OCI-LY1 (cell line): ENCODE data around the gene NUFIP1.

Experiments used
- H2AFZ ChIP-seq: fragments of 200-600 bp; sonication (generic), shearing (Covaris generic); 2 replicates; pipeline ENCODE4 v1.6.0; 2014; ENCODE audit warnings: antibody characterized with exemption, mild to moderate bottlenecking, low read length
- H3F3A ChIP-seq: fragments of 200-600 bp; sonication (generic), shearing (Covaris generic); 2 replicates; pipeline ENCODE4 v1.6.0; 2014; ENCODE audit warnings: mild to moderate bottlenecking, antibody characterized with exemption, low read length, moderate library complexity; ENCODE audit not compliant: insufficient read depth
- H3K27ac ChIP-seq: fragments of 200-600 bp; sonication (generic); 2 replicates; pipeline ENCODE4 v1.5.1; 2014; ENCODE audit warnings: low read length, mixed run types, mild to moderate bottlenecking, low read depth; ENCODE audit not compliant: poor library complexity, severe bottlenecking
- H3K27me3 ChIP-seq: fragments of 200-600 bp; sonication (generic); 2 replicates; pipeline ENCODE4 v1.6.0; 2014; ENCODE audit warnings: antibody characterized with exemption, mild to moderate bottlenecking, low read length, moderate library complexity; ENCODE audit not compliant: insufficient read depth
- H3K36me3 ChIP-seq: fragments of 200-600 bp; sonication (generic); 2 replicates; pipeline ENCODE4 v1.6.1; 2014; ENCODE audit warnings: mild to moderate bottlenecking, antibody characterized with exemption, low read length, moderate library complexity, mixed read lengths; ENCODE audit not compliant: insufficient read depth
- H3K4me1 ChIP-seq: fragments of 200-600 bp; sonication (generic); 2 replicates; pipeline ENCODE4 v1.5.1; 2014; ENCODE audit warnings: mild to moderate bottlenecking, low read length, moderate library complexity; ENCODE audit not compliant: insufficient read depth, severe bottlenecking
- H3K4me2 ChIP-seq: fragments of 200-600 bp; sonication (generic), shearing (Covaris generic); 2 replicates; pipeline ENCODE4 v1.6.1; 2014; ENCODE audit warnings: low read length
- H3K4me3 ChIP-seq: fragments of 200-600 bp; sonication (generic); 2 replicates; pipeline ENCODE4 v1.5.1; 2014; ENCODE audit warnings: low read length, low read depth, mild to moderate bottlenecking, mixed read lengths; ENCODE audit not compliant: poor library complexity, severe bottlenecking
- H3K79me2 ChIP-seq: fragments of 200-600 bp; shearing (Covaris generic); 2 replicates; pipeline ENCODE4 v1.6.1; 2016; ENCODE audit warnings: mixed run types, low read length, mixed read lengths; ENCODE audit not compliant: insufficient read depth
- H3K9ac ChIP-seq: fragments of 200-600 bp; sonication (generic), shearing (Covaris generic); 2 replicates; pipeline ENCODE4 v1.6.1; 2014; ENCODE audit warnings: mild to moderate bottlenecking, low read length, mixed read lengths
- H3K9me2 ChIP-seq: fragments of 200-600 bp; sonication (generic), shearing (Covaris generic); 2 replicates; pipeline ENCODE4 v1.6.1; 2014; ENCODE audit warnings: low read depth, mild to moderate bottlenecking, low read length, mixed read lengths
- H3K9me3 ChIP-seq: fragments of 200-600 bp; shearing (Covaris generic); 2 replicates; pipeline ENCODE4 v1.6.1; 2014; ENCODE audit warnings: low read length, mixed read lengths
- H4K20me1 ChIP-seq: fragments of 200-600 bp; sonication (generic), shearing (Covaris generic); 2 replicates; pipeline ENCODE4 v1.6.0; 2016; ENCODE audit warnings: mild to moderate bottlenecking, low read length; ENCODE audit not compliant: insufficient read depth
- CTCF ChIP-seq: fragments of 200-600 bp; sonication (generic), shearing (Covaris generic); IDR thresholded peaks from 2 replicates; pipeline ENCODE4 v1.5.1; 2017; ENCODE audit warnings: mild to moderate bottlenecking, antibody characterized with exemption, low read length, moderate library complexity, mixed read lengths
- EZH2 ChIP-seq: fragments of 200-600 bp; sonication (generic), shearing (Covaris generic); IDR thresholded peaks from 2 replicates; pipeline ENCODE4 v1.8.0; 2017; ENCODE audit warnings: borderline replicate concordance, mixed run types, mild to moderate bottlenecking, antibody characterized with exemption, low read length, moderate library complexity, mixed read lengths

The NUFIP1 gene

GRCh38 chr13:44976196-44976595 is 13.1 kb downstream of the NUFIP1 start:
- Histone ChIP-seq H3K9me3 (no peaks in the 10 kb centered on the region), H3K79me2 (no peaks in the 10 kb centered on the region), H3K9me2 (no peaks in the 10 kb centered on the region), H3K27ac (no peak overlapping the region), H2AFZ (no peak overlapping the region), H3K27me3 (no peaks in the 10 kb centered on the region), H3K4me2 (no peak overlapping the region), H3F3A (no peaks in the 10 kb centered on the region), H3K36me3 (peaks cover 84% of the 10 kb centered on the region), H3K4me1 (peaks cover 17% of the 10 kb centered on the region), H4K20me1 (no peaks in the 10 kb centered on the region), H3K4me3 (no peak overlapping the region), H3K9ac (no peak overlapping the region)
- no peak for TF ChIP-seq CTCF
- TF ChIP-seq EZH2, result no peak

GRCh38 chr13:44974056-44974793 is 15.0 kb downstream of the NUFIP1 start:
- no peaks in the 10 kb centered on the region for H3K9me3 ChIP-seq
- no peak overlapping the region for H2AFZ ChIP-seq
- H3K9me2 ChIP-seq, result no peaks in the 10 kb centered on the region
- TF ChIP-seq EZH2, result no peak
- no peak for TF ChIP-seq CTCF
- peaks cover 74% of the 10 kb centered on the region for H3K36me3 ChIP-seq
- H3K27me3 ChIP-seq, result no peaks in the 10 kb centered on the region
- no peak overlapping the region; the same call in 1 of the 2 replicates for H3K4me2 ChIP-seq
- peaks cover 17% of the 10 kb centered on the region for H3K4me1 ChIP-seq
- peak overlapping the region; percentile 19 for H3K27ac ChIP-seq
- no peaks in the 10 kb centered on the region for H4K20me1 ChIP-seq
- no peak overlapping the region for H3K9ac ChIP-seq
- H3F3A ChIP-seq, result no peaks in the 10 kb centered on the region
- no peaks in the 10 kb centered on the region for H3K79me2 ChIP-seq
- H3K4me3 ChIP-seq, result no peak overlapping the region

- Histone ChIP-seq H3K9ac (no peak overlapping the region), H3F3A (no peaks in the 10 kb centered on the region), H3K27ac (no peak overlapping the region), H3K36me3 (peaks cover 70% of the 10 kb centered on the region), H3K4me2 (no peak overlapping the region), H3K4me1 (peaks cover 17% of the 10 kb centered on the region), H3K27me3 (no peaks in the 10 kb centered on the region), H3K79me2 (no peaks in the 10 kb centered on the region), H4K20me1 (no peaks in the 10 kb centered on the region), H3K4me3 (no peak overlapping the region), H3K9me3 (no peaks in the 10 kb centered on the region), H2AFZ (no peak overlapping the region), H3K9me2 (no peaks in the 10 kb centered on the region)
- TF ChIP-seq CTCF, result peak; percentile 54
- no peak for TF ChIP-seq EZH2
Observed at GRCh38 chr13:44972956-44973581, 16.2 kb downstream of the NUFIP1 start.
